ENCODE data around the gene ARHGAP27. TPM values are rescaled to one million over a fixed set of nuclear protein-coding genes. Genes with fewer than 3 reads are reported as not detected.

ARHGAP27 gene
- total RNA-seq, 1 donor from 2014 or later: 10.0 TPM

DNA sequence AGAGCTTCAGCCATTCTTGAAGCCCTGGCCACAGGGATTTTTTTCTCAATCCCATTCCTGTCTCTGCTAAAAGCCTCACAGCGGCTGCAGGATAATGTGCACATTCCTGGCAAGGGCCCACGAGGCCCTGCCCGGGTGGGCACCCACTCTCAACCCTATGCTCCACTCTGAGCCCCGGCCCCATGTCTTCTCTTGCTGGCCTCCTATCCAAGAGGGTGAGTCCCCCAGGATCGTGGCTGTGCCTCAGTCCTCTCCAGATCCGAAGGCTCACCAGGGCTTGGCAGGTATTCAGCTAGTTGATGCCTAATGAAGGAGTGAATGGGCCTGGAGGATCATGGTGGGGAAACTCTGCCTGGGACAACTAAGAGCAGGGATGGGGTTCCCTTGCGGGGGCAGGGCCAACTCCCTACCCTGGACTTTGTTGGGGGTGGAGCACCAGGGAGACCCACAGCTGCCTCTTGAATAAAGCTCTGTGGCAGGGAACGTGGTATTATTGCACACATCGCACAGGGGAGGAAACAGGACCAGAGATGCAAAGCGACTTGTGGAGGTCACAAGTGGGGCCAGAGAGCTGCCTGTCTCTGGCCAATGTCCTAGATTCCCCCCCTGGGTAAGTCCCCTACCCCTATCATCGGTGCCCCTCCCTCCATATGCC lies 5.4 kb downstream of the ARHGAP27 start:
- H3K27ac ChIP-seq (ENCODE audit: low read depth, low read length): no peak overlapping the region
- Mint-ChIP-seq H3K27me3 (ENCODE audit: low read depth, unreplicated experiment) (peaks cover 29% of the 10 kb centered on the region), H3K27ac (ENCODE audit: unreplicated experiment) (no peak overlapping the region), H3K4me3 (ENCODE audit: unreplicated experiment) (no peak overlapping the region), H3K4me1 (ENCODE audit: low read depth, unreplicated experiment) (peaks cover 2% of the 10 kb centered on the region), H3K36me3 (ENCODE audit: low read depth, unreplicated experiment) (peaks cover 5% of the 10 kb centered on the region), H3K9me3 (ENCODE audit: unreplicated experiment) (peaks cover 2% of the 10 kb centered on the region)
- no peak overlapping the region for H3K4me3 ChIP-seq (ENCODE audit: insufficient read depth, low read depth, low read length)
- H3K79me2 ChIP-seq (ENCODE audit: insufficient read depth, low read length): no peaks in the 10 kb centered on the region
- no peak overlapping the region for H2AFZ ChIP-seq (ENCODE audit: low read depth, low read length)
- H3K27me3 ChIP-seq (ENCODE audit: insufficient read depth, low read length): peaks cover 31% of the 10 kb centered on the region
- no peak overlapping the region for H3K4me2 ChIP-seq (ENCODE audit: low read length)
- no peak for DNase-seq (ENCODE audit: low read depth)
- peaks cover 32% of the 10 kb centered on the region for H4K20me1 ChIP-seq (ENCODE audit: insufficient read depth, low read length)
- FAIRE-seq: no peak
- H3K36me3 ChIP-seq (ENCODE audit: insufficient read depth, low read length): no peaks in the 10 kb centered on the region
- TF ChIP-seq EZH2 (IDR thresholded peaks at IDR 0.05; ENCODE audit: insufficient read depth, low read length): no peak
- TF ChIP-seq, protein P1, sequence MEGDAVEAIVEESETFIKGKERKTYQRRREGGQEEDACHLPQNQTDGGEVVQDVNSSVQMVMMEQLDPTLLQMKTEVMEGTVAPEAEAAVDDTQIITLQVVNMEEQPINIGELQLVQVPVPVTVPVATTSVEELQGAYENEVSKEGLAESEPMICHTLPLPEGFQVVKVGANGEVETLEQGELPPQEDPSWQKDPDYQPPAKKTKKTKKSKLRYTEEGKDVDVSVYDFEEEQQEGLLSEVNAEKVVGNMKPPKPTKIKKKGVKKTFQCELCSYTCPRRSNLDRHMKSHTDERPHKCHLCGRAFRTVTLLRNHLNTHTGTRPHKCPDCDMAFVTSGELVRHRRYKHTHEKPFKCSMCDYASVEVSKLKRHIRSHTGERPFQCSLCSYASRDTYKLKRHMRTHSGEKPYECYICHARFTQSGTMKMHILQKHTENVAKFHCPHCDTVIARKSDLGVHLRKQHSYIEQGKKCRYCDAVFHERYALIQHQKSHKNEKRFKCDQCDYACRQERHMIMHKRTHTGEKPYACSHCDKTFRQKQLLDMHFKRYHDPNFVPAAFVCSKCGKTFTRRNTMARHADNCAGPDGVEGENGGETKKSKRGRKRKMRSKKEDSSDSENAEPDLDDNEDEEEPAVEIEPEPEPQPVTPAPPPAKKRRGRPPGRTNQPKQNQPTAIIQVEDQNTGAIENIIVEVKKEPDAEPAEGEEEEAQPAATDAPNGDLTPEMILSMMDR (IDR thresholded peaks at IDR 0.05; ENCODE audit: insufficient read depth, low read depth, low read length): no peak
- H3K9ac ChIP-seq (ENCODE audit: low read length): no peak overlapping the region
- peaks cover 3% of the 10 kb centered on the region for H3K9me3 ChIP-seq (ENCODE audit: insufficient read depth, low read depth, low read length)
- H3K4me1 ChIP-seq (ENCODE audit: insufficient read depth, low read length): peaks cover 20% of the 10 kb centered on the region

DNA sequence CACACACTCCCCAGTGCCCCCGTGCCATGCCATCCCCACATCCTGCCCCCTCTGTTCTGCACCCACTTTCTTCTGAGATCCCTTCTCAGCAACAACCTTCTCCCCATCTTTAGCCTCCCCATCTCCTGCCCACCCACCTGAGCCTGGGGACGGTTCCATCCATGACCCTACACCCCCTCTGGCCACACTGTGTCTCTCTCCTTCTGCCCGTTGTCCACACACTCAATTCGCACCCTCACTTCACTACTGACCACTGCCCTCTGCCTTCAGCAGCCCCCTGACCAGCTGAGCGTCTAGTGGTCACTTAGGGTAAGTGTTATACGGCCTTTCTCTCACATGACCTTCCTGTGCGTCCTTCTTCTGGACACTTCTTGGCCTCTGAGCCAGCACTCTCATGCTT lies 6.1 kb downstream of the ARHGAP27 start:
- H3K36me3 ChIP-seq (ENCODE audit: insufficient read depth, low read length): no peaks in the 10 kb centered on the region
- H3K4me3 ChIP-seq (ENCODE audit: insufficient read depth, low read depth, low read length): no peak overlapping the region
- H3K9me3 ChIP-seq (ENCODE audit: insufficient read depth, low read depth, low read length): peaks cover 3% of the 10 kb centered on the region
- DNase-seq (ENCODE audit: low read depth) (no peak), FAIRE-seq (no peak)
- H3K4me1 ChIP-seq (ENCODE audit: insufficient read depth, low read length): peaks cover 14% of the 10 kb centered on the region
- H3K4me2 ChIP-seq (ENCODE audit: low read length): no peak overlapping the region
- Mint-ChIP-seq H3K27me3 (ENCODE audit: low read depth, unreplicated experiment) (peaks cover 29% of the 10 kb centered on the region), H3K9me3 (ENCODE audit: unreplicated experiment) (peaks cover 2% of the 10 kb centered on the region), H3K36me3 (ENCODE audit: low read depth, unreplicated experiment) (peaks cover 5% of the 10 kb centered on the region), H3K4me3 (ENCODE audit: unreplicated experiment) (no peak overlapping the region), H3K4me1 (ENCODE audit: low read depth, unreplicated experiment) (peaks cover 2% of the 10 kb centered on the region), H3K27ac (ENCODE audit: unreplicated experiment) (peak overlapping the region; percentile 8)
- no peak overlapping the region for H2AFZ ChIP-seq (ENCODE audit: low read depth, low read length)
- H4K20me1 ChIP-seq (ENCODE audit: insufficient read depth, low read length): peaks cover 32% of the 10 kb centered on the region
- H3K27ac ChIP-seq (ENCODE audit: low read depth, low read length): no peak overlapping the region
- no peak for TF ChIP-seq EZH2 (IDR thresholded peaks at IDR 0.05; ENCODE audit: insufficient read depth, low read length)
- TF ChIP-seq, protein P1 (IDR thresholded peaks at IDR 0.05; ENCODE audit: insufficient read depth, low read depth, low read length): no peak
- H3K79me2 ChIP-seq (ENCODE audit: insufficient read depth, low read length): no peaks in the 10 kb centered on the region
- peaks cover 31% of the 10 kb centered on the region for H3K27me3 ChIP-seq (ENCODE audit: insufficient read depth, low read length)
- H3K9ac ChIP-seq (ENCODE audit: low read length): no peak overlapping the region

DNA sequence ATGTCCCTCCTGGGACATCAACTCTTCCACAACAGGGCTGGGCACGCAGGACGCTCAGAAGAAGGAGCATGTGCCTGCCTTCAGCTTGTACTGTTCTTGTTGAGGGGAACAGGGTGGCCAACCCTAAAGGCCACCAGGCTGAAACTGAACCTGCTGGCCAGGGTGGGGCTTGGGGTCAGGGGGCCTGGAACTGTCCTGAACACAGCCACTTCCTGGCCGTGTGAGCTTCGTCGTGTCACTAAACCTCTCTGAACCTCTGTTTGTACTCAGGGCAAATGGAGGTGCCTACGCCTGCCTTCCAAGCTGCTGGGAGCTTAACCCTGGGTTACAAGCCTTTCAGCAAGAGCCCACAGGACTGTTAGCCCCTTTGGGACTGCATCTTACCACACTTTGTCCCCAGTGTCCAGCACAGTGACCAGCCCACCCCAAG lies 6.7 kb downstream of the ARHGAP27 start:
- H3K4me3 ChIP-seq (ENCODE audit: insufficient read depth, low read depth, low read length): no peak overlapping the region
- H3K4me3 Mint-ChIP-seq (ENCODE audit: unreplicated experiment): no peak overlapping the region

More for the DNA sequence above, 6.7 kb downstream of the ARHGAP27 start:
- H3K27ac ChIP-seq (ENCODE audit: low read depth, low read length): no peak overlapping the region
- H3K79me2 ChIP-seq (ENCODE audit: insufficient read depth, low read length): no peaks in the 10 kb centered on the region
- H4K20me1 ChIP-seq (ENCODE audit: insufficient read depth, low read length): peaks cover 32% of the 10 kb centered on the region
- no peak for TF ChIP-seq EZH2 (IDR thresholded peaks at IDR 0.05; ENCODE audit: insufficient read depth, low read length)
- TF ChIP-seq, protein P1 (IDR thresholded peaks at IDR 0.05; ENCODE audit: insufficient read depth, low read depth, low read length): no peak
- peaks cover 29% of the 10 kb centered on the region for H3K27me3 Mint-ChIP-seq (ENCODE audit: low read depth, unreplicated experiment)
- peaks cover 2% of the 10 kb centered on the region for H3K9me3 Mint-ChIP-seq (ENCODE audit: unreplicated experiment)
- H3K4me2 ChIP-seq (ENCODE audit: low read length): no peak overlapping the region
- no peak for FAIRE-seq
- H3K9me3 ChIP-seq (ENCODE audit: insufficient read depth, low read depth, low read length): peaks cover 3% of the 10 kb centered on the region
- peaks cover 2% of the 10 kb centered on the region for H3K4me1 Mint-ChIP-seq (ENCODE audit: low read depth, unreplicated experiment)
- H3K4me1 ChIP-seq (ENCODE audit: insufficient read depth, low read length): peaks cover 9% of the 10 kb centered on the region
- no peak overlapping the region for H2AFZ ChIP-seq (ENCODE audit: low read depth, low read length)
- peaks cover 29% of the 10 kb centered on the region for H3K27me3 ChIP-seq (ENCODE audit: insufficient read depth, low read length)
- no peak overlapping the region for H3K9ac ChIP-seq (ENCODE audit: low read length)
- no peak for DNase-seq (ENCODE audit: low read depth)
- H3K27ac Mint-ChIP-seq (ENCODE audit: unreplicated experiment): no peak overlapping the region
- H3K36me3 ChIP-seq (ENCODE audit: insufficient read depth, low read length): no peaks in the 10 kb centered on the region
- peaks cover 5% of the 10 kb centered on the region for H3K36me3 Mint-ChIP-seq (ENCODE audit: low read depth, unreplicated experiment)
